Common myeloid progenitor, CD34-positive (primary cell): ENCODE measurements around the gene PLEKHA6.
A peak's percentile ranks its signal among the peaks of the same experiment; 100 is the strongest.

Experiments used
- CTCF ChIA-PET: fragments of 350-600 bp; sonication (Branson Sonifier 250); formaldehyde crosslinking; loops from one replicate; lab custom pipeline; 2021; ENCODE audit warnings: antibody characterized with exemption; lab: Charles Lee
- POLR2A ChIA-PET: fragments of 350-600 bp; sonication (Branson Sonifier 250); formaldehyde crosslinking; loops from one replicate; lab custom pipeline; 2021; ENCODE audit warnings: antibody characterized with exemption; lab: Charles Lee
- DNase-seq, 3 donors: peaks; one replicate each; pipeline versions ENCODE4 v3.0.0 to v3.0.0-alpha.2; 2013
- H3K27ac ChIP-seq, 2 experiments: 1 replicate in 1 of 2; 2 replicates in 1 of 2; pipeline ENCODE4 v1.7.0; 2013; ENCODE audit warnings: inconsistent platforms in 2 of 2, low read length in 2 of 2, mild to moderate bottlenecking in 2 of 2, low read depth in 1 of 2, moderate library complexity in 1 of 2; ENCODE audit not compliant: severe bottlenecking in 2 of 2, insufficient read depth in 1 of 2, poor library complexity in 1 of 2
- H3K27me3 ChIP-seq, 5 experiments: replicated peaks in 2 of 5; 1 replicate in 3 of 5; 2 replicates in 2 of 5; pipeline versions ENCODE4 v1.6.1 to v1.7.0; 2013; ENCODE audit warnings: low read length in 4 of 5, mild to moderate bottlenecking in 2 of 5, moderate library complexity in 2 of 5, inconsistent platforms in 1 of 5; ENCODE audit not compliant: insufficient read depth in 5 of 5, control insufficient read depth in 4 of 5
- H3K36me3 ChIP-seq, 4 experiments: 1 replicate in 2 of 4; 2 replicates in 2 of 4; pipeline versions ENCODE4 v1.6.1 to v1.7.0; 2013; ENCODE audit warnings: low read length in 3 of 4, control low read depth in 1 of 4, mild to moderate bottlenecking in 1 of 4; ENCODE audit not compliant: control insufficient read depth in 4 of 4, insufficient read depth in 4 of 4
- H3K4me1 ChIP-seq, 4 experiments: 1 replicate in 3 of 4; 2 replicates in 1 of 4; pipeline versions ENCODE4 v1.6.1 to v1.7.1; 2013; ENCODE audit warnings: low read length in 3 of 4, mild to moderate bottlenecking in 3 of 4, control low read depth in 1 of 4, inconsistent platforms in 1 of 4, moderate library complexity in 1 of 4; ENCODE audit not compliant: control insufficient read depth in 4 of 4, insufficient read depth in 4 of 4; ENCODE audit errors: control extremely low read depth in 1 of 4
- H3K4me3 ChIP-seq, 7 experiments: 1 replicate in 4 of 7; 2 replicates in 3 of 7; pipeline versions ENCODE4 v1.5.1 to v1.7.0; 2013; ENCODE audit warnings: mild to moderate bottlenecking in 7 of 7, low read length in 6 of 7, moderate library complexity in 6 of 7, inconsistent platforms in 2 of 7, low read depth in 2 of 7, control low read depth in 1 of 7; ENCODE audit not compliant: insufficient read depth in 4 of 7, control insufficient read depth in 1 of 7; ENCODE audit errors: extremely low read depth in 1 of 7
- H3K9me3 ChIP-seq, 5 experiments: 1 replicate in 4 of 5; 2 replicates in 1 of 5; pipeline versions ENCODE4 v1.6.1 to v1.7.1; 2013; ENCODE audit warnings: low read length in 4 of 5, mild to moderate bottlenecking in 2 of 5, inconsistent platforms in 1 of 5, low read depth in 1 of 5, moderate library complexity in 1 of 5; ENCODE audit not compliant: control insufficient read depth in 4 of 5, insufficient read depth in 2 of 5; ENCODE audit errors: control extremely low read depth in 1 of 5
- WGBS: methylation state at CpG from one replicate; pipeline ENCODE4 v1.1.5; 2013; ENCODE audit not compliant: insufficient coverage; 5-methylcytosine and 5-hydroxymethylcytosine counted together

The PLEKHA6 gene

GRCh38 chr1:204174958-204175357, 184.8 kb downstream of the PLEKHA6 start:
- Histone ChIP-seq H3K27me3 (no peaks in the 10 kb centered on the region), H3K36me3 (no peaks in the 10 kb centered on the region), H3K9me3 (peaks cover 5 to 14% (median 8%) of the 10 kb centered on the region in 5 experiments), H3K27ac (no peak overlapping the region), H3K4me1 (peaks cover 0 to 30% (median 26%) of the 10 kb centered on the region in 4 experiments), H3K4me3 (no peak overlapping the region)
- ChIA-PET CTCF (interaction anchor here (0.9 to 19.3 kb wide), 4 partner anchors 10 to 30 kb away, joined by 3 to 265 read pairs (median 58); partner anchors contain the start of gene REN), POLR2A (no interaction called here)
- 95% methylated on average over 2 of the region's 3 CpGs for WGBS
- DNase-seq, result no peak

GRCh38 chr1:204172404-204173029, 187.2 kb downstream of the PLEKHA6 start:
- H3K27ac ChIP-seq, result no peak overlapping the region
- H3K4me3 ChIP-seq, result no peak overlapping the region
- peaks cover 9 to 25% (median 11%) of the 10 kb centered on the region in 5 experiments for H3K9me3 ChIP-seq
- no peak for DNase-seq
- POLR2A ChIA-PET, result no interaction called here
- no peaks in the 10 kb centered on the region for H3K27me3 ChIP-seq
- CTCF ChIA-PET, result interaction anchor here (1.1 to 19.3 kb wide), 6 partner anchors 7 to 42 kb away, joined by 3 to 265 read pairs (median 56); partner anchors contain the start of genes GOLT1A and REN
- no peaks in the 10 kb centered on the region for H3K36me3 ChIP-seq
- no CpG with 5 or more reads among the region's 2 CpGs for WGBS
- peaks cover 0 to 14% (median 11%) of the 10 kb centered on the region in 4 experiments for H3K4me1 ChIP-seq

GRCh38 chr1:204171751-204172178, 188.0 kb downstream of the PLEKHA6 start:
- no peaks in the 10 kb centered on the region for H3K27me3 ChIP-seq
- peaks cover 9 to 25% (median 11%) of the 10 kb centered on the region in 5 experiments for H3K9me3 ChIP-seq
- CTCF ChIA-PET, result interaction anchor here (1.1 to 19.3 kb wide), 5 partner anchors 18 to 192 kb away, joined by 4 to 265 read pairs (median 4); partner anchors contain the start of gene GOLT1A
- peaks cover 0 to 7% (median 4%) of the 10 kb centered on the region in 4 experiments for H3K4me1 ChIP-seq
- H3K36me3 ChIP-seq, result no peaks in the 10 kb centered on the region
- POLR2A ChIA-PET, result interaction anchor here (0.6 kb wide), 1 partner anchor 898 kb away, joined by 4 read pairs; no protein-coding TSS in a partner anchor
- WGBS, result 85% methylated on average over 4 of the region's 4 CpGs
- no peak overlapping the region for H3K4me3 ChIP-seq
- H3K27ac ChIP-seq, result no peak overlapping the region
- no peak for DNase-seq

GRCh38 chr1:204170494-204171155, 189.1 kb downstream of the PLEKHA6 start:
- Histone ChIP-seq H3K27me3 (no peaks in the 10 kb centered on the region), H3K9me3 (peaks cover 9 to 25% (median 11%) of the 10 kb centered on the region in 5 experiments), H3K4me1 (peaks cover 0 to 10% (median 8%) of the 10 kb centered on the region in 4 experiments), H3K4me3 (no peak overlapping the region), H3K27ac (no peak overlapping the region), H3K36me3 (no peaks in the 10 kb centered on the region)
- CTCF ChIA-PET, result interaction anchor here (0.9 to 19.3 kb wide), 7 partner anchors 8 to 198 kb away, joined by 3 to 265 read pairs (median 5); no protein-coding TSS in a partner anchor
- whole genome bisulfite sequencing, result 93% methylated on average over 3 of the region's 3 CpGs
- POLR2A ChIA-PET, result no interaction called here
- DNase-seq, result no peak

- peak in 2 of 3 donors; percentile 46 to 48 for DNase-seq
- POLR2A ChIA-PET, result no interaction called here
- Histone ChIP-seq H3K36me3 (no peaks in the 10 kb centered on the region), H3K9me3 (peaks cover 9 to 25% (median 11%) of the 10 kb centered on the region in 5 experiments), H3K27ac (no peak overlapping the region), H3K4me1 (peaks cover 0 to 12% (median 9%) of the 10 kb centered on the region in 4 experiments), H3K4me3 (no peak overlapping the region), H3K27me3 (no peaks in the 10 kb centered on the region)
- CTCF ChIA-PET, result interaction anchor here (0.8 to 19.3 kb wide), 7 partner anchors 8 to 229 kb away, joined by 3 to 265 read pairs (median 5); partner anchors contain the start of gene GOLT1A
- WGBS, result 100% methylated on average over 2 of the region's 4 CpGs
These were observed 189.9 kb downstream of the PLEKHA6 start for GRCh38 chr1:204169858-204170257.
